Activated T-cell treated with anti-CD3 and anti-CD28 coated beads, Interleukin-2, amount 50 U/mL, for 48 hours (primary cell): ENCODE data around the gene TMPRSS5.
"Not testable (repeated sequence)": the region's sequence is repeated elsewhere in the genome, so short reads cannot be mapped to it uniquely, and the experiment has no call there.

Source experiments
- DNase-seq, 2 experiments: peaks; one replicate each; pipeline ENCODE4 v3.0.0-alpha.2; 2020

Gene TMPRSS5

DNA sequence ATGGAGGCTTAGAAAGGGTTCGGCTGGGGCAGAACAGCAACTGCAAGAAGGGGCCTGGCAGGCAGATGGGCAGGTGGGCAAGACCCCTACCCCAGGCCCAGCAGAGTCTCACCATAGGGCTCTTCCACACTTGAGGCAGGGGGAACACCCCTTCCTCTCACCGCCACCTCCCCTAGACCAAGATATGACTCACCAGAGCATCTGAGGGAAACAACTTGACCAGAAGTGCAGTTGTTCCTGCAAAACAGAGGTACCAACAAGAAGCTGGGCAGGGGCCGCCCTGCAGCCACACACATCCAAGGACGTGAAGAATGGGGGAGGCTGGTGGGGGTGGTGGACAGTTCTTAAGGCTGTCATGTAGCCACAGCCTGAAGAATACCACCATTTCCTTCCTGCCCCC lies 10.9 kb downstream of the TMPRSS5 start:
- DNase-seq = no peak

DNA sequence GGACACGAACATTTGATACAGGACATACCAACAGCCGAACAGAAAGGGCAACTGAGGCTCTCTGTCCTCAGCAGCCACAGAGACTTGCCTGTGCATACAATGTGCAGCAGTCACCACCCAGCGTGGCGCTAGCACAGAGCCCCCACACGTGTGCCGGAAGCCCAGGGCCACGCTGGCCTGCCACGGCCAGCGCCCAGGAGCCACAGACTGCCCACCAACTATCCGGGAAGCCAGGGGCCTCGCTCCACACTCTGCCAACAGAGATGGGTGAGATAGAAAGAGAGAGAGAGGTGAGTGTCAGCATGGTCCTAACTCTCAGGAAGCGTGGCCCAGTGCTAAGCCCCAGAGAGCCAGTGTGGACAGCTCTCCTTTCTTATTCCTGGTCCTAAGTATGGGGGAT lies 11.7 kb downstream of the TMPRSS5 start:
- DNase-seq = no peak

DNA sequence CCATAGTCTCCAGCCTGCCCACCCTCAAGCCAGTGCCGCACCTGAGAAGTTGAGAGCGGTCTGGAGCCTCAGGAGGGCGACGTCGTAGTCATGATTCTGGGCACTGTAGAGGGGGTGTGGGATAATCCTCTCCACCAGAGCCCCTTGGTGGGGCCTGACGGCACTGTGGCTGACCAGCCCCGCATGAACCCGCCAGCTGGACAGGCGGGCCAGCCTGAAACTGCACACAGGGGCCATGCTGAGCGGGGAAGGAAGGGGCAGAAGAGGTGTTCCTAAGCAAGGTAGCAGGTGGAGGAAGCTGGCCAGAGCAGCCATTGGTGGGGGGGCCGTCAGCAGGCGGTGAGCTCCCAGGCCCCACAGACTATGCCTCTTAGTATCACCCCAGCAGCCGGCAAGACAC lies 13.1 kb downstream of the TMPRSS5 start:
- DNase-seq = no peak

DNA sequence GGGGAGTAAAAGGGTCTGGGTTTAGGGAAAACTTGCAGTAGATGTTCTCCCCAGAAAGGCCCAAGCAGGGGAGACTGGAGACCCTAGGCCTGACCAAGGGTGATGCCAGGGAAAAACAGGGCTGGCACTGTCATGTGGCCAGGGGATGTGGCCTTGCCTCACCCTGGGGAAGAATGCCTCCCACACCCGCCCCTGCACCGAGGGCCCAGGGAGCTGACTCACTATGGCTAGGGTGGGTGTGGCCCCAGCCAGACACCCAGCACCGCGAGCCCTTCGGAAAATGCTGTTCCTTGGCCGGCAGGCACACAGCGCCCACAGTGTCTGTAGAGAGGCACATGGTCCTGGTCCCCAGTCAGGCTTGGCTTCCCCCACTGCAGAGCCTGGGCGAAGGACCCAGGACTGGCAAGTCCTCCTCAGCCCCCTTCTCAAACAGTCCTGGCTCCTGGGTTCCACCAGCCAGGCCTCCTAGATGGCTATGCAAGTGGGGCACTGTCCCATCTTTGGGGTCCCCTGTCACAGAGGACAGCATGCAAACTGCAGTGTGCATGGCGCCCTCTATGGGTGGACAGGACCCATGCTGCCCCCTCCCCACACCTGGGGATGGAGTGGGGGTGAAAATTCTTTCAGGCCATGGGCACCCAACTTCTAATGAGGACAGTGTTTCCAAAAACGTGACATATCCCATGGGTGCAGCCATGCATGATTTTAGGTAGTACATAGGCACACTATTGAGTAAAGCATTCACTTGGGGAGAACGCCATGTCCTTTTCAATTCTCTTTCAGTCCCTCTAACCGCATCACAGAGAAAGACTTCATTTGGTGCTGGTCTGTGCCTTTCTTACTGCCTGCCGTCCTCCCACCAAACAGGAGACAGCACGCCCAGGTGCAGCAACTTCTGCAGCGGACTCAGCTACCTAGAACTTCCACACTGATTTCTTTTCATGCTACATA lies 15.2 kb downstream of the TMPRSS5 start:
- DNase-seq = peak; percentile 34 to 47

DNA sequence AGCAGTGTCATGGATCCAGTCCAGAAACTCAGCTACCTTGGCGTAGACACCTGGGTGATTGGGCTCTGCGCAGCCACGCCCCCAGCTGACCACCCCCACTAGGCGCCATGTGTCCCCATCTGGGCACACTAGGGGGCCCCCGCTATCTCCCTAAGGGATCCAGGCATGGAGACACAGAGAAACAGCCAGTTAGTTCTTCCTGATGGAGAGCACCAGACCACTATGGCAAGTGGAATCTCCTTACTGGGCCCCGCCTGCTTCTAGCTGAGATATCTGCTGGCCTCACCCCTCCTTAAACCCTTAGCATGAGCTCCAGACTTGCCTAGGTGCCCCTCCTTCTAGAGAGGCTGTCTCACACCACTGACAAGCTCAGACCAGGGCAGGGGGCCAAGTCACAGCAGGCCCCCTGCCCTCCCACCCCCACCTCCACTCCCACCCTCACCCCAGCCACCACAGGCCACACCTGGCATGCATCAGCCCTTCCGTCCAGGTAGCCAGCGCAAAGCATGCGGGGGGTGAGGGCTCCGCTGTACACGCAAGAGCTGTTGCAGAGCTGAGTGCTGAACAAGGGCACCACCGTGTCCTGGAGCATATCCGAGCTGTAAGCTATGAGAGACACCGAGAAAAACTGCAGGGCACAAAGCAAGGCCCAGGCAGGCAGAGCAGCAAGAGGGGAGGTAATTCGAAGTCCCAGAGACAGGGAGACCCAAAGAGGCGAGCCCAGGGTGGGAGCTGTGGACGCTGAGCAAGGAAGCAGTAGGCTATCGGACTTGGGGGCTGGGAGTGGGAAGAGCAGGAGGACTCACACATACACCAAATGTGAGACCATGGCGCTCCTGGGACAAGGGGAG lies 16.1 kb downstream of the TMPRSS5 start:
- no peak for DNase-seq

DNA sequence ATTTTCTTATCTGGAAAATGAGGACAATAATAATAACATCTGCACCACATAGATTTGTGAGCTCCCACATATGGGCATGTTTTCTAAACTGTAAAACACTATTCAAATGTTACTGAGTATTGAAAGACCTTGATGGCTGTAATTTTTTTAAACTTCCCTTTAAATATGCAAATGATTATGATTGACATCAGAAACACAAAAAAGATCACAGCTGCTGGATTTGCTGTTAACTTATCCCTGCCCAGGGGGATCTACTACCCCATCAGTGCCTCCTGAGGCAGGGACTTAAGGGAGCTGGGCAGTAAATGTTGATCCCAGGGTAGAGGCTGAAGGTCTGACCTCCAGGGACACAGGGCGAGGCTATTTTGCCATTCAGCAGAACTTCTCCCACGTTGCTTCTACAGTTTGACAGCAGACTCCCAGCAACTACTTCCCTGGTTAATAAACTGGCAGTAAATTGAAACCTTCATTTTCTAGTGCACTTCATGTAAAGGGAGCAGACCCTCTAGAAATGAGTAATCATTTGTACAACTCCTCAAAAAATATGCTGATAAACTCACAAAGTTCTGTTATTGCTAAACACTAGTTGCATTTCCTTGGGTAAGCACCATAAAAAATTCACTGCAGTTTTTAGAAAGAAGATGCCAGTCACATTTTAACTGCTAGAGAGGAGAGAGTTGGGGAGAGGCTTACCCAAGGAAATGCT lies 20.3 kb downstream of the TMPRSS5 start:
- no peak for DNase-seq

DNA sequence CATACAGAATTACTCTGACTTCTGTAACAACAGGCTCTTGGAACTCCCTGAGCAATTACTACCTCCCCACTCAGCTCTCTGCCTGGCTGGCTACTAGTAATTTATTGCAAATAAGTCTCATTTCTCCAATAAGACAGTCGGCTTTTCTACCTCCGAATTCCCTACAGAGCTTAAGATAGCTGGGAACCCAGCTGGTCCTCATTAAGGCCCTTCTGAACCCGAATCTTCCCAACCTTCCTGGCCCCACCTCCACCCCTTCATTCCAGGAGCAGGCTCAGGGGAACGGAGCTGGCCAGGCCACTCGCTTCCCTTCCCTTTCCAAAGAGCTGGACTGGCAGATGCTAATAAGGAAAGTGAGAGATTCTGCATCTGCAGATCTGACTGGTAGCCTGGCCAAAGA lies 21.6 kb downstream of the TMPRSS5 start:
- no peak for DNase-seq

DNA sequence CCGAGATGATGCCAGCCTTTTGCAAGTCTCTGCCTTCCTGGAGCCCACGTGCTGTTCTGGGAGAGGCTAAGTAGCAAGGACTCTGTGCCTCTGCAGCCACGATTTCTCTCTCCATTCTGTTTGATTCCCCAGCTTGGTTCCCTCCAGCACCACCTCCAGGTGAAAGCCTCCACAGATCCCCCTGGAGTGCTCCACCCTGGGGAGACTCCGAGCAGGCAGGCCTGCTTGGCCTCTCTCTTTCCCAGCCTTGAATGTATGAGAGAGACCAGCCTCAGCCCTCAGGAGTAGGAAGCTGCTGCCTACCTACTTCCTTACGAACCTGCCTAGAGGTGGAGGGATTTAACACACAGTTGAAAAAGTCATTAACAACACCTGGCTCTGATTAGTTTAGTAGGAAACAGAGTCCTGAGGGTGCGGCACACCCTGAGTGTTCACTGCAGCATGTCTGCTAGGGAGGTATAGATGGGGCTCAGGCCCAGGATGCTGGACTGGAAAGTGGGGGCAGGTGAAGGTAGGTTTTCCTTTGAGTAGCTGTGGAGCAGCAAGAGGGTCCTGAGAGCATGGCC lies 22.5 kb downstream of the TMPRSS5 start:
- no peak for DNase-seq

DNA sequence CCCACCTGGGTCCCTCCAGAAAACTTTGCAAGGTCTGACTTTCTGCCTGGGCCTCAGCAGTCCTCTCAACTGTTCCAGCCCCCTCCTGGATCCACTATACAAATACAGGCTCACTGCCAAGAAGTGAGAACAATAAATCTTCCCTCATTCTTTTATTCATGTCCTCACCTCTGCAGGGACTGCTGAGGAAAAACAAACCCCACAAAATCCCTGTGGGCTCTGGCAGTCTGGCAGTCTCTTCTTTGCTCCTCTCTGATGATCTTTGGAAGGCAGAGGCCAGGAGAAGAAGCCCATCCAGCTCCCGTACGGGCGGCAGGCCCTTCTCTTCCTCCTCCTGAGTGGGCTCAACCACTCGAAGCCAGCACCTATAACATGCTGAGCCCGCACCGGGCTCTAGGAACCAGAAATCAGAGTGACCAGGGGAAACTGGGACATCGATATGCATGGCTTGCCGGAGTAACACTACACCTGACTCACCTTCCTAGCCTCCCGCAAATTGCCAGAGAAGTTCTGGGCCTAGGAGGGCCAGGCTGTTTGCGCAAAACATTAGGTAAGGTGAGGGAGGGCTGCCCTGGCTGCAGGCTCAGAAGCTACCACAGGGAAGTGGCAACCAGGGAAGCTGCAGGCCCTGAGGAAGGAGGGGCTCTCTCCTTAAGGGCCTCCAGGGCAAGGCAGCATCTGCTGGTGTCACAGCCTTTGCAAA lies 24.2 kb downstream of the TMPRSS5 start:
- no peak for DNase-seq

DNA sequence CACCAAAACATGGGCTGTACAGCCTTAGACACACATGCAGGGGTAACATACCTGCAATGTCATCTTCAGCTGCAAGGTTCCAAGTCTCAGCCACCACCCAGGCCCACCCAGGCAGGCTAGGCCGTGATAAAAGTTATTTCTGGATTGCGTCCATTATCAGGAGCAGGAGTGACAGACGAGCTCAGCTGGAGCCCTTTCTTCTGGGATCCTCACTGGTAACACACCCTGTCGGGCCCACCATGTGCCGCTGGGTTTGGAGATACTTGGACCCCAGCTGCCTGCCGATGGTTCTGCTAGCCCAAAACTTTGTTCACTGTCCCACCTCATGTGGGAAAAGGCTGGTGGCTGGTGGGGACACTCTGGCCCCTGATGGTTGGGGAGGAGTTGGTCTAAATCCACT lies 24.8 kb downstream of the TMPRSS5 start:
- DNase-seq = no peak

DNA sequence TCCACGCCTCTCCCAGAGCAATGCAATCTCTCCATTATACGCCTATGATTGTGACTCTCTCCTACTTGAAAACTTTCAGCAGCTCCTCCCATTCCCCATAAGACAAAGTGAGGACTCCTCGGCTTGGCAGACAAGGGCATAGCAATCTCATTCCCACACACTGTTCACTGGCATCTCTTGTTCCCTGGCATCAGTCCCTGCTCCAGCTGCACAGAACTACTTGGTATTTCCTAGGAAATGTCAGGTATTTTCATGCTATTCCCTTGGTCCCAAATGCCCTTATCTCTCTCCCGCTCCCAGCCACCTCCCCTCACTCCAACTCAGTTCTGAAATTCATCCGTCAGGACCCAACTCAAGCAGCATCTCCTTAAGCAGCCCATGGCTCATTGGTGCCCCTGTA lies 28.4 kb downstream of the TMPRSS5 start:
- no peak for DNase-seq

DNA sequence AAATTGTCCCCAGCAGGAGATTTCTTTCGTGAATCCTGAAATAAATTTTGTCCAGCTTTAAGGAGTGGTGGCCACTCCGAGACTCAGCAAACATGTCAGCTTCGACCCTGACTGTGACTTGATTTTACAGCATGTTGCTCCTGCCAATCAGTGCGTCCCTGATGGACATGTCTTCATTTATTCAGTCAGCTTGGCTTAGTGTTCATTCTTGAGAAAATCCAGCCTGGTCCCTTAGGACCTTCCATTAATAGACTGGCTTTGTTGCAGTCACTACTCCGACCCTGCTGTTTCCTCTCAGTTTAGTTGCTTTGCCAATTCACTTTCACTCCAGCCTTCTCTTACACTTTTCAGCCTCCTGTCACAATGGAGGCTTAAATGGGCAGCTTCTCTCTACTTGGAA lies 30.5 kb downstream of the TMPRSS5 start:
- no peak for DNase-seq

DNA sequence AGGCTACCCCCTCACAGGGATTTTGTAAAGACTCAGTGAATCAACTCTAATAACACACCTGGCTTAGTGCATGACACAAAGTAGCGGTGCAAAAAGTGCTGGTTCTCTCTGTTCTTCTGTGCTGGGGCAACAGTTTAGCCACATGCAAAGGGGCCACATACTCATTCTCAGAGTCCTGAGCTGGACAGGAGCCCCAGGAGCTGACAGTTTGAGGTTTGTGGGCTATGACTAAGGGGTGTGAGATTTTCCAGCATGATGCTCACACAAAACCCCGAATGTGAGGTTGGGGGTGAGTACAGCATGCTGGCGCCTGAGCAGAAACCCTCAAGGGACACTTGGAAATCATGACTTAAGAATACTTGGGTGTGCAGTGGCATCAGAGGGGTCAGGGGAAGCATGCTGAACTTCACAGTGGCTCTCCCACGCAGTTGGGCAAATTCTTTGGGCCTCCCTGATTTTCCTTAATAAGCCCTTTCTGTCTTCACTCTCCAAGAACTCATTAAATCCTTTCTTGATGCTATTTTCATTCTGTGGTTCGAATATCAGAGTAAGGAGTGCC lies 31.0 kb downstream of the TMPRSS5 start:
- DNase-seq = peak; percentile 39 to 53

DNA sequence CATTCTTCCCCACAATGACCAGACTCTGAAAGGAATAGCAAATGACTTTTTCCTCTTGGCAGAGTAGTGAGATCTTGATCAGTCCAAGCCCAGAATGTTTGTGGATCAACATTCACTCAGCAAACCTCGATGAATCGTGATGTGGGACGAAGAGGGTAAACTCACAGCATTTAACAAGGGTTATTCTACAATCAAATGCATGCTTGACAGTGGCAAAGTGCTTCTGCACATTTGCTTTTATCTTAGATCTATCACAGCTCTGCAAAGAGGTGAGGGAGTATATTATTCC lies 31.8 kb downstream of the TMPRSS5 start:
- DNase-seq = no peak

DNA sequence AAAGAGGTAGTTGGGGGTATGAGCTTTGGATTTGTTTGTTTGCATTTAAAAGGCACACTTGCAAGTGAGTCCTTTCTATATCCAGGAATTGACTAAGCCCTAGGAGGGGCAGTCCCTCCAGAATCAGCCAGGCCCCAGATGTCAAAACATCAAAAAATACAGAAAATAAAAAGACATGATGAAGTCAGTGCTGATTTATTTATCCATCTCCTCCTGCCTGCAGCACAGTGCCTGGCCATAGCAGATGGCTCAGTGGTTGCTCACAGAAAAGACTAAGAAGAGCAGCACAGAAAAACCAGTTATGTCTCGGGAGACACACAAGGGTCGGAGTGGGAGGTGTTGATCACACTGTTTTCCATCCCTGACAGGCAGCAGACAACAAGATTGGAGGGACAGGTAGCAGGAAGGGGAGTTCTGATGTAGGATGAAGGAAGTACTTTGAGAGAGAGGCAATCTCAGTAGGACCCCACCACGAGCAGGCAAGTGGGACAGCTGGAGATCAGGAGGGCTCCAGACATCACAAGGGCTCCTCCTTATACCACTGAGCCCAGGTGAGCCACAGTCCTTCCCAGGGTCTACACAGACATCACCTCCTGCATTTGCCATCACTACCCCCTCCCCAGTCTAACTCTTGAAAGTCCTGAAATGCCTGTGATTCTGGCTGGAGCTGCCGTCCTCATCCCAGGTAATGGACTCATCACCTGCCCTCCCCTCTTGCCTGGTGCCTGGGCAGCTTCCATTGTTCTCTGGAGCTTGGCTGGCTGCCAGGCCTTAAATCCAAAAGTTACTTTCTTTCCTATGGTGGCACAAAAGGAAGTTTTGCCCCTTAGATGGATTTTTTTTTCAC lies 32.3 kb downstream of the TMPRSS5 start:
- DNase-seq = no peak

DNA sequence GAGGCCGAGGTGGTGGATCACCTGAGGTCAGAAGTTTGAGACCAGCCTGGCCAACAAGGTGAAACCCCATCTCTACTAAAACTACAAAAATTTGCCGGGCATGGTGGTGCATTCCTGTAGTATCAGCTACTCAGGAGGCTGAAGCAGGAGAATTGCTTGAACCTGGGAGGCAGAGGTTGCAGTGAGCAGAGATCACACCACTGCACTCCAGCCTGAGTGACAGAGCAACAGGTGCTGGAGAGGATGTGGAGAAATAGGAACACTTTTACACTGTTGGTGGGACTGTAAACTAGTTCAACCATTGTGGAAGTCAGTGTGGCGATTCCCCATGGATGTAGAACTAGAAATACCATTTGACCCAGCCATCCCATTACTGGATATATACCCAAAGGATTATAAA lies 34.2 kb downstream of the TMPRSS5 start:
- not testable (repeated sequence) for DNase-seq

DNA sequence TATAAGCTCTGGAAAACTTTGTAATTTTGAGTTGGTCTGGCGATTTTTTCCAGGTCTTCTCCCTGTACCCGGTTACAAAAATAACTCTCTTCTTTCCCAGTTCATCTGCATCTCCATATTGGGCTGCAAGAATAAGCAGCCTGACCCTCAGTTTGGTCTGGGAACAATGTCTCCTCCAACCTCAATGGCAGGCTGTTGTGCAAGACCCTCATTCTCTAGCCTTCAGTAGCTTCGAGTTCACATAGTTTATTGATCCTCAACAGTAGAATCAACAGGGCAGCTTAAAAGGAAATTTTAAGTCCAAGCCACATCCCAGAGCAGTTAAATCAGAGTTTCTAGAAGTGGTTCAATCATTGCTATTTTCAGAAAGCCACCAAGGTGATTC lies 35.3 kb downstream of the TMPRSS5 start:
- no peak for DNase-seq

DNA sequence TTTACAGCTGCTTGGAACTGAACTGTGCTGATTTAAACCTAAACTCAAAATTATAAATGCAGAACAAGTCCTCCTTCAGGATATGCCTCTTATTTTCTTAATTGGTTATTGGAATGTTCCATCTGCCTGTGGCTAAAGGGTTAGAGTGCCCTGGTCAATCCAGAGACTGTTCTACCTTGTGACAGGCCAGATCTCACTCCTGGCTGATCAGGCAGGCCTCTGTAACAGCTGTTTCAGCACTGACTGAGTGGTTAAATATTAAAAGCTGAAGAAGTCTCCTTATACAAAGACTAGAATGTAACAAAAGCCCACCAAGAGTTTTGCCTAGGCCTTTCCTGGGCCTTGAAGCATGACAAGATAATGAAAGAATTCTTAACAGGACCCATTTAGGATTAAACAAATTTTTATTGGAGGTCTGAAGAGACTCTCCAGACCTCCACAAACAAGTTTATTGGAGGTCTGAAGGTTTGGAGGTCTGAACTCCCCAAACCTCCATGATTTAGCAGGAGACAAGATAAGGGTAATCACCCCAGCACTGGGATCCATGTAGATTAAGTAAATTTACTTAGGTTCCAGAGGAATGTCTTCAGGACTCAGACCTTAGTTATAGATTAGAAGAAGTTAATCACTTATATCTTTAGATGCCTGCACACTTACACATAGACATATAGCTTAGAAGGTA lies 35.8 kb downstream of the TMPRSS5 start:
- DNase-seq = no peak

DNA sequence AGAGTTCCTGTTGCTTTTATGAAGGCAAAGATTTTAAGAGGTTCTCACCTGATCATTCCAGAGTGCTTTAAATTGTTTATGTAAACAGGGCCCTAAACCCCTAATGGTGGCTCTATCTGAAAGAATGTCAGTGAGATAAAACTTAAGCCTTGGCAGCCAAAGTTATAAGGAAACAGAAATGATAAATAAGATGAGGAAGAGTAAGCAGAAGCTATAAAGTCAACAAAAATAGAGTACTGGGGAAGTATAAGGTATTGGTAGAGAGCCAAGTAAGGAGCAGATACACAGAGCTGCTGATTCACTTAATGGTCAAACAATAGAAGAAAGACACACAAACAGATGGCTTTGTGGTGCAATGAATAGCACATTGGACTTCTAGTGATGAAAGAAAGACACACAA lies 37.9 kb downstream of the TMPRSS5 start:
- DNase-seq = no peak

DNA sequence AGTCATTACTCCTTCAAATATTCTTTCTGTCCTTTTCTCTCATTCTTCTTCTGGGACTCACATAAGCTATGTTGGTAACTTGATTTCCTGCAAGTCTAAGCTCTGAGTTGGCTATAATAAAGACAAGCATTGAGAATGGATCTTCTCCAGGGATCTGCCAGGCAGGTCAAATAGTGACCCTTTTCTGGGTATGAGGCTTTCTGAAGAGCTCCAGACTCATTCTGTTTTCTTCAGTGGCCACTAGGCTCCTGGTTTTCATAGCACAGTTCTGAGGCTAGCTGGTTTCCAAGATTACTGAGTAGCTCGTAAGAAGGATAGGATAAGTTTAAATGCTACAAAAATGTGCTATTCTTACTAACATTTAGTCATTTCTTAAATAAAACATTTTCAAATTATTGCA lies 38.3 kb downstream of the TMPRSS5 start:
- DNase-seq = no peak

DNA sequence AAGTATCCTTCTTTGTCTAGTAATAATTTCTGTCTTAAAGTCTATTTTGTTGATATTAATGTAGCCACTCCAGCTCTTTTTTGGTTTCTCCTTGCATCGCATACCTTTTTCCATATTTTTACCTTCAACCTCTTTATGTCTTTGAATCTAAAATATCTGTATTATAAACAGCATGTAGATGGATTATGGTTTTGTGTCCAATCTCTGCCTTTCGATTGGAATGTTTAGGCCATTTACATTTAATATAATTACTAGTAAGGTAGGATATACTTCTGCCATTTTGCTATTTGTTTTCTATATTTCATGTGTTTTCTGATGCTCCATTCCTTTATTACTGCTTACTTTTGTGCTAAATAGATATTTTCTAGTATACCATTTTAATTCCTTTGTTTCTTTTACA lies 39.5 kb downstream of the TMPRSS5 start:
- no peak for DNase-seq
